HepG2 (cell line): Measurements from ENCODE around the gene ARHGAP10.

ENCODE experiments used
- ATAD3A ChIP-seq: sonication (generic); formaldehyde crosslinking; IDR thresholded peaks from 2 replicates; pipeline ENCODE4 v1.4.0; 2020; ENCODE audit warnings: missing genetic modification reagents
- BRCA1 ChIP-seq: sonication (generic); formaldehyde crosslinking; IDR thresholded peaks from 2 replicates; pipeline ENCODE4 v1.4.0; 2020; ENCODE audit warnings: missing genetic modification reagents
- CENPX ChIP-seq: sonication (generic); formaldehyde crosslinking; IDR thresholded peaks from 2 replicates; pipeline ENCODE4 v1.9.0; 2021; ENCODE audit warnings: mild to moderate bottlenecking, missing genetic modification reagents, moderate library complexity
- JUN ChIP-seq: sonication (generic); formaldehyde crosslinking; IDR thresholded peaks from 2 replicates; pipeline ENCODE4 v1.4.0; 2020; ENCODE audit warnings: mild to moderate bottlenecking, missing genetic modification reagents
- POLR2A ChIP-seq, 2 experiments: IDR thresholded peaks; 2 replicates each; pipeline ENCODE4 v1.6.1; 2011; ENCODE audit warnings: low read depth in 2 of 2, low read length in 2 of 2, mild to moderate bottlenecking in 1 of 2, moderate library complexity in 1 of 2; ENCODE audit not compliant: insufficient read depth in 1 of 2
- ZNF24 ChIP-seq: fragments of 450-650 bp; IDR thresholded peaks from 2 replicates; pipeline ENCODE4 v1.6.1; 2017; ENCODE audit warnings: antibody characterized with exemption, mild to moderate bottlenecking
- ZNF260 ChIP-seq: sonication (generic); formaldehyde crosslinking; IDR thresholded peaks from 2 replicates; pipeline ENCODE4 v1.4.0; 2020; ENCODE audit warnings: missing genetic modification reagents, low read depth, mild to moderate bottlenecking, borderline replicate concordance
- ZNF276 ChIP-seq: sonication (generic); formaldehyde crosslinking; IDR thresholded peaks from 2 replicates; pipeline ENCODE4 v1.4.0; 2020; ENCODE audit warnings: mild to moderate bottlenecking, low read depth, missing genetic modification reagents
- ZNF282 ChIP-seq: fragments of 450-650 bp; IDR thresholded peaks from 2 replicates; pipeline ENCODE4 v1.6.1; 2018; ENCODE audit not compliant: partially characterized antibody
- ZZZ3 ChIP-seq: sonication (generic); formaldehyde crosslinking; IDR thresholded peaks from 2 replicates; pipeline ENCODE4 v1.4.0; 2020; ENCODE audit warnings: missing genetic modification reagents, mild to moderate bottlenecking, borderline replicate concordance
- TF ChIP-seq, protein P1 (sequence below): sonication (generic); formaldehyde crosslinking; IDR thresholded peaks from 2 replicates; pipeline ENCODE4 v1.5.0; 2020; ENCODE audit warnings: mild to moderate bottlenecking, missing genetic modification reagents, moderate library complexity
- TF ChIP-seq, protein P2 (sequence below): sonication (generic); formaldehyde crosslinking; IDR thresholded peaks from 2 replicates; pipeline ENCODE4 v1.4.0; 2020; ENCODE audit warnings: missing genetic modification reagents; ENCODE audit errors: not compliant biosample characterization
- TF ChIP-seq, protein P3 (sequence below): sonication (generic); formaldehyde crosslinking; IDR thresholded peaks from 2 replicates; pipeline ENCODE4 v1.4.0; 2020; ENCODE audit warnings: missing genetic modification reagents, borderline replicate concordance

GRCh38 chr4:148095346-148095923 lies 363.5 kb downstream of the ARHGAP10 start:
- TF ChIP-seq, protein P1, sequence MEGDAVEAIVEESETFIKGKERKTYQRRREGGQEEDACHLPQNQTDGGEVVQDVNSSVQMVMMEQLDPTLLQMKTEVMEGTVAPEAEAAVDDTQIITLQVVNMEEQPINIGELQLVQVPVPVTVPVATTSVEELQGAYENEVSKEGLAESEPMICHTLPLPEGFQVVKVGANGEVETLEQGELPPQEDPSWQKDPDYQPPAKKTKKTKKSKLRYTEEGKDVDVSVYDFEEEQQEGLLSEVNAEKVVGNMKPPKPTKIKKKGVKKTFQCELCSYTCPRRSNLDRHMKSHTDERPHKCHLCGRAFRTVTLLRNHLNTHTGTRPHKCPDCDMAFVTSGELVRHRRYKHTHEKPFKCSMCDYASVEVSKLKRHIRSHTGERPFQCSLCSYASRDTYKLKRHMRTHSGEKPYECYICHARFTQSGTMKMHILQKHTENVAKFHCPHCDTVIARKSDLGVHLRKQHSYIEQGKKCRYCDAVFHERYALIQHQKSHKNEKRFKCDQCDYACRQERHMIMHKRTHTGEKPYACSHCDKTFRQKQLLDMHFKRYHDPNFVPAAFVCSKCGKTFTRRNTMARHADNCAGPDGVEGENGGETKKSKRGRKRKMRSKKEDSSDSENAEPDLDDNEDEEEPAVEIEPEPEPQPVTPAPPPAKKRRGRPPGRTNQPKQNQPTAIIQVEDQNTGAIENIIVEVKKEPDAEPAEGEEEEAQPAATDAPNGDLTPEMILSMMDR (CRISPR knock-in tag), result no peak
- TF ChIP-seq CENPX (CRISPR knock-in tag), result no peak
- no peak for TF ChIP-seq JUN (CRISPR knock-in tag)
- no peak for TF ChIP-seq ZNF276 (CRISPR knock-in tag)
- TF ChIP-seq ATAD3A (CRISPR knock-in tag), result no peak
- TF ChIP-seq, protein P2, sequence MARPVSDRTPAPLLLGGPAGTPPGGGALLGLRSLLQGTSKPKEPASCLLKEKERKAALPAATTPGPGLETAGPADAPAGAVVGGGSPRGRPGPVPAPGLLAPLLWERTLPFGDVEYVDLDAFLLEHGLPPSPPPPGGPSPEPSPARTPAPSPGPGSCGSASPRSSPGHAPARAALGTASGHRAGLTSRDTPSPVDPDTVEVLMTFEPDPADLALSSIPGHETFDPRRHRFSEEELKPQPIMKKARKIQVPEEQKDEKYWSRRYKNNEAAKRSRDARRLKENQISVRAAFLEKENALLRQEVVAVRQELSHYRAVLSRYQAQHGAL (CRISPR knock-in tag), result no peak
- TF ChIP-seq POLR2A (IDR thresholded peaks at IDR 0.05; ENCODE audit: insufficient read depth in 1 of 2, low read depth in 2 of 2, low read length in 2 of 2), result no peak
- TF ChIP-seq ZNF24, result no peak
- no peak for TF ChIP-seq ZZZ3 (CRISPR knock-in tag)
- no peak for TF ChIP-seq ZNF260 (CRISPR knock-in tag)
- no peak for TF ChIP-seq ZNF282
- TF ChIP-seq, protein P3, sequence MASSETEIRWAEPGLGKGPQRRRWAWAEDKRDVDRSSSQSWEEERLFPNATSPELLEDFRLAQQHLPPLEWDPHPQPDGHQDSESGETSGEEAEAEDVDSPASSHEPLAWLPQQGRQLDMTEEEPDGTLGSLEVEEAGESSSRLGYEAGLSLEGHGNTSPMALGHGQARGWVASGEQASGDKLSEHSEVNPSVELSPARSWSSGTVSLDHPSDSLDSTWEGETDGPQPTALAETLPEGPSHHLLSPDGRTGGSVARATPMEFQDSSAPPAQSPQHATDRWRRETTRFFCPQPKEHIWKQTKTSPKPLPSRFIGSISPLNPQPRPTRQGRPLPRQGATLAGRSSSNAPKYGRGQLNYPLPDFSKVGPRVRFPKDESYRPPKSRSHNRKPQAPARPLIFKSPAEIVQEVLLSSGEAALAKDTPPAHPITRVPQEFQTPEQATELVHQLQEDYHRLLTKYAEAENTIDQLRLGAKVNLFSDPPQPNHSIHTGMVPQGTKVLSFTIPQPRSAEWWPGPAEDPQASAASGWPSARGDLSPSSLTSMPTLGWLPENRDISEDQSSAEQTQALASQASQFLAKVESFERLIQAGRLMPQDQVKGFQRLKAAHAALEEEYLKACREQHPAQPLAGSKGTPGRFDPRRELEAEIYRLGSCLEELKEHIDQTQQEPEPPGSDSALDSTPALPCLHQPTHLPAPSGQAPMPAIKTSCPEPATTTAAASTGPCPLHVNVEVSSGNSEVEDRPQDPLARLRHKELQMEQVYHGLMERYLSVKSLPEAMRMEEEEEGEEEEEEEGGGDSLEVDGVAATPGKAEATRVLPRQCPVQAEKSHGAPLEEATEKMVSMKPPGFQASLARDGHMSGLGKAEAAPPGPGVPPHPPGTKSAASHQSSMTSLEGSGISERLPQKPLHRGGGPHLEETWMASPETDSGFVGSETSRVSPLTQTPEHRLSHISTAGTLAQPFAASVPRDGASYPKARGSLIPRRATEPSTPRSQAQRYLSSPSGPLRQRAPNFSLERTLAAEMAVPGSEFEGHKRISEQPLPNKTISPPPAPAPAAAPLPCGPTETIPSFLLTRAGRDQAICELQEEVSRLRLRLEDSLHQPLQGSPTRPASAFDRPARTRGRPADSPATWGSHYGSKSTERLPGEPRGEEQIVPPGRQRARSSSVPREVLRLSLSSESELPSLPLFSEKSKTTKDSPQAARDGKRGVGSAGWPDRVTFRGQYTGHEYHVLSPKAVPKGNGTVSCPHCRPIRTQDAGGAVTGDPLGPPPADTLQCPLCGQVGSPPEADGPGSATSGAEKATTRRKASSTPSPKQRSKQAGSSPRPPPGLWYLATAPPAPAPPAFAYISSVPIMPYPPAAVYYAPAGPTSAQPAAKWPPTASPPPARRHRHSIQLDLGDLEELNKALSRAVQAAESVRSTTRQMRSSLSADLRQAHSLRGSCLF (CRISPR knock-in tag), result no peak
- TF ChIP-seq BRCA1 (CRISPR knock-in tag), result no peak
